HG02759 (cell line): Measurements from ENCODE around the gene ZMAT3.
"Not testable (repeated sequence)": the region's sequence is repeated elsewhere in the genome, so short reads cannot be mapped to it uniquely, and the experiment has no call there.

Experiments
- ATAC-seq: cut with Tn5 transposase; IDR thresholded peaks from one replicate; pipeline ENCODE4 v1.9.1; 2021; ENCODE audit warnings: mild to moderate bottlenecking, moderate library complexity; ENCODE audit not compliant: unreplicated experiment

The ZMAT3 gene, protein sequence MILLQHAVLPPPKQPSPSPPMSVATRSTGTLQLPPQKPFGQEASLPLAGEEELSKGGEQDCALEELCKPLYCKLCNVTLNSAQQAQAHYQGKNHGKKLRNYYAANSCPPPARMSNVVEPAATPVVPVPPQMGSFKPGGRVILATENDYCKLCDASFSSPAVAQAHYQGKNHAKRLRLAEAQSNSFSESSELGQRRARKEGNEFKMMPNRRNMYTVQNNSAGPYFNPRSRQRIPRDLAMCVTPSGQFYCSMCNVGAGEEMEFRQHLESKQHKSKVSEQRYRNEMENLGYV

DNA sequence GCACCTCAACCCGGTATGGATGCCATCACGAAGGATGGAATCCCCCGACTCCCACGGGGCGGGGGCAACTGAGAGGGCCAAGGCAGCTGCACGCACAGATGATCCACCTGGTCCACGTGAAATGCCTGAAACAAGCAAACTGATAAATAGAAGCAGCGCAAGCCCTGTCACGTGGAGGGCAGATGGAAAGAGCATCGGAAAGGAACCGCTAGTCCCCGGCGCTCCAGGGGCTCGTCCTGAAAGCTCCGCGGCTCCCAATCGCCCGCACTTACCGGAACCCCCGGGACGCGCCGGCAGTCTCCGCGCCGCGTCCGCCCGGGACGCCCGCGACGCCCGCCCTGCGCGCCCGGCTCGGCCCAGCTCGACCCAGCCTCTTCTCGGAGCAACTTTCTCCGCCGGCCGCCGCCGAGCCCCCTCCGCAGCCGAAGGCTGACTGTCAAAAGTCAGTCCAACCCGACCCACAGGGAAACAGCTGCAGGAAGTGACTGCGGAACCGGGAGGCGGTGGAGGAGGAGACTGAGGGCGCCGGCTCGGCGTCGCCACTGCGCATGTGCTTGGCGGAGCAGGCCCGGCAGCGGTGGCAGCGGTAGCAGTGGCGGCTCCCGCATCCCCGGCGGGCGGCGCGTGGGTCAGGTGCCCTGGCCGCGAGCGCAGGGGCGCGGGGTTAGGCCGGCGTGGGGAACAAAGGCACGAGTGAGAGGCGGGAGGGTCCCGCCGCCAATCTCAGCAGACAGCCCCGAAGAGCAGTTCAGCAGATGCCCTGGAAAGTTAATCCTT, at the start of gene ZMAT3:
ZMAT3 (minus strand) TSS at position 487 of the 777 bp plus-strand sequence. CDS start 4,057 bp downstream, outside the sequence.
- peak; percentile 76 for ATAC-seq

DNA sequence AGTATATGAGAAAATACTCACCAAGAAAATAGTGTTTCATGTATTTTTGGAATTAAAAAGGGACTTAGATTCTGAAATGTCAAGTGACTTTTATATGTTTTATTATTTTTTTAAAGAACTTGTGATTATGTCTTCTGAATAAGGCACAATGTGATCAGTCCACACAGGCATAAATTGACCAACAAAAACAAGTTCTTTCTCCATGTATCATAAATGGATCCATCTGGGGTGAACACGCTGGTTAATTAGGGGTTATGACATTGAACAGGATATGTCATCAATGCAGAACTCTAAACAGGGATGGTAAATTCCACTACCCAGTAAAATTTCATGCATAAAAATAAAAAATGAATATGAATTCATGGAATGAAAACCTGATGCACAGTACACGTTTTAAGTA, 45.2 kb upstream of the ZMAT3 start:
- no peak for ATAC-seq

DNA sequence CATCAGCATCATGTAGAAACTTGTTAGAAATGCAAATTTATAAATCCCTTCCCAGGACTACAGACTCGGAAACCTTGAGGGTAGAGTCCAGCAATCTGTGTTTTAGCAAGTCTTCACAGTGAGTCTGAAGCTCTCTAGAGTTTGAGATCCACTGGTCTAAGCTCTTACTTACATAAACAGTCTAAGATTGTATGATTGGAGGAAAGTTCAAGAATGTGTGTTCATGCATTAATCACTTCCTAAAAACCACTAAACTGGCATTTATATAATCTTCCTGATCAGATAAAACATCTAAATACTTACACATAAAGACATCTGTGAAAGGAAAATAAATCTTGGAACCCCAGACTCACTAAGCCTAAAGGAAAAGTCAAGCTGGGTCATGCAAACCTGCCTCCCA, 43.8 kb upstream of the ZMAT3 start:
- not testable (repeated sequence) for ATAC-seq

DNA sequence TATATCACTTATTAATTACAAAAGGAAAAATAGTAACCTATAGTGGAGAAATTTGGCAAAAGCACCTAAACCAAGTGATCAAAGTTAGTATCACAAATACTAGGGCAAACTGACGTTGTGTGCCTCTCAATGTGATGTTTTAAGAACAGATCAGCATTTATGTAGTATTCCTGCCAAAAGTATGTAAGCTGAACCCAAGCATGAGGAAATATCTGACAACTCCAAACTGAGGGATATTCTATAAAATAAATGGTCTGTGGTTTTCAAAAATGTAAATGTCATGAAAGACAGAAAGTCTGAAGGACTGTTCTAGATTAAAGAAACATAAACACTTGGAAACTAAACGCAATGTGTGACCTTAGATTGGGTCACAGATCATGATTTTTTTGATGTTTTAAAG, 42.3 kb upstream of the ZMAT3 start:
- ATAC-seq = no peak

DNA sequence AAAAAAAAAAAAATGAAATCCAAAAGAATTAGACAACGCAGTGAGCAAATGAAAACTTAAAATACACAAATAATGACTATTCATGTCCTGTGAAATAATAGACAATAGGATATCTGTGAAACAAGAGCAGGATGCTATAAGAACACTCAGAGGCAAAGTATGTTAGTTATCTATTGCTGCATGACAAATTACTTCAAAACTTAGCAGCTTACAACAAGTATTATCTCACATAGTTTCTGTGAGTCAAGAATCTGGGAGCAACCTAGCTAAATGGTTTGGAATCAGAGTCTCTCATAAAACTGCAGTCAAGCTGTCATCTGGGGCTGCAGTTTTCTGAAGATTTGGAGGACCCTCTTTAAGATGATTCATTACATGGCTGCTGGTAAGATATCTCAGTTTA, 36.5 kb upstream of the ZMAT3 start:
- ATAC-seq = no peak

DNA sequence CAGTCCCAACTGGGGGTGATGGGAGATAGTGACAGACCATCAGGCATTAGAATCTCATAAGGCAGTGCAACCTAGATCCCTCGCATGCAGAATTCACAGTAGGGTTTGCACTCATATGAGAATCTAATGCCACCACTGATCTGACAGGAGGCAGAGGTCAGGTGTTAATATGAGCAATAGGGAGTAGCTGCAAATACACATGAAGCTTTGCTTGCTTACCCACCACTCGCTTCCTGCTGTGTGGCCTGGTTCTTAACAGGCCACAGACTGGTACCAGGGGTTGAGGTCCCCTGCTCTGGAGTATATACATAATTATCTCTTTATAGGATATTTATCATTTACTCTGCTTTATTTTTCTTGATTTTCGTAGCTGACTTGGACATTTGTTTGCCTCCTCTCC, 36.0 kb upstream of the ZMAT3 start:
- no peak for ATAC-seq

DNA sequence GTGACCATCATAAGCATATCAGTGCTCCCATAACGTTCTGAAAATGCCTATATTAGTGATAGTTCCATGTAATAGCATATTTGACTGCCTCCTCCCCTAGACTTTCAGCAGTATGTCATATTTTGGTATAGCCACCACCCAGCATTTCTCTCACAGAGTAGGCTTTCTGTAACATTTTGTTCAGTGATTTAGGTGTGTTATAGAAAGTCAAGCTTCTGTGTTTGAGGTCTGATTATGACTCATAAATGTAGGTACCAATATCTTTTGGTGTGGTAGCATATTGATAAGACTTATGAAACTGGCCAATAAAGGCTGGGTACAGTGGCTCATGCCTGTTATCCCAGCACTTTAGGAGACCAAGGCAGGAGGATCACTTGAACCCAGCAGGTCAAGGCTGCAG, 34.3 kb upstream of the ZMAT3 start:
- no peak for ATAC-seq

DNA sequence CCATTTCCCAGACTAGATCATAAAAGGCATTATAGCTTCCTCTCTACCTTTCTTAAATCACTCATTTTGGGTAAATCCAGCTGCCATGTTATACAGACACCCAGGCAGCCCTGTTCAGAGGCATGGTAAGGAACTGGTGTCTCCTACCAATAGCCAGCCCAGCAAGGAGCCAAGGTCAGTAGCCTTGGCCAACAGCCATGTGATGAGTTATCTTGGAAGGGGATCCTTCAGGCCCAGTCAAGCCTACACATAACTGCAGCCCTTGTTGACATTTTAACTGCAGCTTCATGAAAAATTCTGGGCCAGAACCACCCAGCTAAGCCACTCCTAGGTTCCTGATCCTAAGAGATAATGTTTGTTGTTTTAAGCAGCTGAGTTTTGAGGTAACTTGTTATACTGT, 29.0 kb upstream of the ZMAT3 start:
- no peak for ATAC-seq

DNA sequence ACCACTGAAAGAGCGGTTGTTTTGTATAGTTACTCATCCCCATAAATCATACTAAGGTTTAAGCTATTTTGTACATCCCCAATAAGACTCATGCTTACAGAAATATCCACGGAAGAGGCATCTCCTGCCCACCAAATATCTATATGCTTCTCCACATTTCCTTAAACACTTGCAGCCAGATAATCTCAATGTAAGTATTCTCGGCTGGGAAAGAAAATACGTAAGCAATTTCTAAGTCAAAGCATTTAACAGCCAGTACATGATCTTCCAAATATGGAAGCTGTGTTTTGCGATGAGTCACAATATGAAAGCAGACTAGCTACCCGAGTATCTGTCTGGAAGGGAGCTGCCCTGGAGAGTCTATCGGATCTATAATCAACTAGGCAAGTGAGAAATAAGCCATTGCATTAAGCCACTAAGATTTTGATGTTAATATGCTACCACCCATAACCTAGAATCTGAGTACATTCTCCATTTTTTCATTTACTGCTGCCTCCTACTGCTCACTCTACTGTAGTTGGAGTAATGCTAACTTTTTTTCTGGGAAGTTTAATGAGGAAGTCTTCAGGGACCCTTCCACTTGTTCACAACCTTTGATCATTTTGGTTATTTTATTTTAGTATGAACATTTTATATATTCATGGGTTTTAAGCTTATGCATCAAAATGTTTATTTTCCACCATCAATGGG, 26.9 kb upstream of the ZMAT3 start:
- ATAC-seq = no peak

DNA sequence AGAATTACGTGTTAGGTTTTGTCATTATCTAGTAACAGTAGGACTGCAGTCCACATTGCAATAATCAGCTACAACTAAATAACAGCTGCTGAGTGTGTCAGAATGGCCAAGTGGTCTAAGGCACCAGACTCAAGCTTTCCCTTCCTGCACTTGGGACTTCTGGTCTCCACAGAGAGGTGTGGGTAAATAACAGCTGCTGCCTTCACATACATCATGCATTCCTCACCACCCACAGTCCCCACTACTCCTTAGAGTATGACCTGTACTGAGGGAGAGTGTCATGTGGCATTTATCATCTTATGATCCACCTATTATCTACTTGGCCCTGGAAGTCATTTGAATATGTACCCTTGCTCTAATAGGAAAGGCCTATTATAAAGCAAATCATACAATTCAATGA, 22.2 kb upstream of the ZMAT3 start:
- ATAC-seq = no peak

DNA sequence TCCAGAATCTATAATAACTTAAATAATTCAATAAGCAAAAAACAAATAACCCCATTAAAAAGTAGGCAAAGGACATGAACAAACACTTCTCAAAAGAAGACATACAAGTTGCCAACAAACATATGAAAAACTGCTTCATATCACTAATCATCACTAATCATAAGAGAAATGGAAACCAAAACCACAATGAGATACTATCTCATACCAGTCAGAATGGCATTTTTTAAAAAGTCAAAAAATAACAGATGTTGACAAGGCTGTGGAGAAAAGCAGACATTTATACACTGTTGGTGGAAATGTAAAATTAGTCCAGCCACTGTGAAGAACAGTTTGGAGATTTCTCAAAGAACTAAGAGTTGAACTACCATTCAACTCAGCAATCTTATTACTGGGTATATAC, 19.5 kb upstream of the ZMAT3 start:
- ATAC-seq = peak; percentile 68

DNA sequence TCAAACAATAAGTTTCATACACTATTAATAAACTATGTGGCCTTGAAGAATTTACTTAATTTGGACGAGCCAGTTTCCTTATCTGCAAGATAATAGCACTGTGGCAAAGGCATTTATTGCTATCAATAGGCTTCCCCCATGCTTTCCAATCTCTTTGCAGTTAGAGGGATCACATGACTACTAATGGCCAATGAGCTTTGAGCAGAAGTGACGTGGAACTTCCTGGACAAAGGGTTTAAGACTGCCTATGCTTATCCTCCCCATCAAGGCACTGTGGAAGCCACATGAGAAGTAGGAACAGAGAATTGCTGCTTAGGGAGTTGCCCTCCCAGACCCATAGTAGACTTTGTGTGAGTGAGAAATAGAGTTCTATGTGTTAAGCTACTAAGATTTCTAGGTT, 16.7 kb upstream of the ZMAT3 start:
- ATAC-seq = no peak

DNA sequence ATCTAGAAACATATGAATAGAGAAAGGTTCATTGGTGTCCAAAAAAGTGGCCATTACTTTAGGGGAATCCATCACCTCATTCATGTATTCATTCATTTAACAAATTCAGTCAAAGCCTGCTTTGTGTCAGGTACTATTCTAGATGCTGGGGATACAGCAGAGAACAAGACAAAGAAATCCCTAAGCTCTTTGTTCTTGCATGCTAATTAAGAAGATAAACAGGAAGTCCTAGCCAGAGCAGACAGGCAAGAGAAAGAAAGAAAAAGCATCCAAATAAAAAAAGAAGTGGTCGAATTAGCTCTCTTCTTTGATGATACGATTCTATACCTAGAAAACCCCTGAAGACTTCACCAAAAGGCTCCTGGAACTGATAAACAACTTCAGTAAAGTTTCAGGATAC, 12.4 kb upstream of the ZMAT3 start:
- peak; percentile 57 for ATAC-seq

DNA sequence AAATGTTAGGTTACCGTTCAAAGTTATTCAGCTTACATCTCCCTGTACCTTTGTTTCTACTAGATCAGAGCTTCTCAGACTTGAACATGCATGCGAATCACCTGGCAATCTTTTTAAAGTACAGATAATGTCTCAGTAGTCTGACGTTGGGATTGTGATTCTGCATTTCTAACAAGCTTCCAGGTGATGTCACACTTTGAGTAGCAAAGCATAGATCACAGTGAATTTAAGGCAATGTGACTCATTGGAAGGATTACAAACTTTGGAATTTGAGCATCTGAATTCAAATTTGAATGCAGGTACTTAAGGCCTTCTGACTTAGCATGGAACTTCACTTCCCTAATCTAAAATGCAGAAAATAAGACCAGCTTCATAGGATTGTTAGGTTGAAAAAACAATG, 10.8 kb upstream of the ZMAT3 start:
- ATAC-seq = no peak

DNA sequence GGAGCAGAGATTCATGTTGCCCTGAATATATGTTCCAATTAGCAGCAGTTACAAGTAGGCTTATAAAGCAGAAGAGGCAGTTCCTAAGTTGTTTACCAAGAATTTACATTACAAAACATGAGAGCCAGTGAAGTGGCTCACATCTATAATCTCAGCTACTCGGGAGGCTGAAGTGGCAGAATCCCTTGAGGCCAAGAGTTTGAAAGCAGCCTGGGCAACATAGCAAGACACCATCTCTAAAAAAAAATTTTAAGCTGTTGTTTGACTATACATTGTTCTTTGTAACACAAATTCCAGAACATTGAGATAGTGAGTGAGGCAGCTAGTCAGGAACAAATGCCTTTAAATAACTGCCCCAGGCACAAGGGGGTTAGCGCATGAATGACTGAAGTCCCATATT, 10.3 kb upstream of the ZMAT3 start:
- ATAC-seq = no peak

DNA sequence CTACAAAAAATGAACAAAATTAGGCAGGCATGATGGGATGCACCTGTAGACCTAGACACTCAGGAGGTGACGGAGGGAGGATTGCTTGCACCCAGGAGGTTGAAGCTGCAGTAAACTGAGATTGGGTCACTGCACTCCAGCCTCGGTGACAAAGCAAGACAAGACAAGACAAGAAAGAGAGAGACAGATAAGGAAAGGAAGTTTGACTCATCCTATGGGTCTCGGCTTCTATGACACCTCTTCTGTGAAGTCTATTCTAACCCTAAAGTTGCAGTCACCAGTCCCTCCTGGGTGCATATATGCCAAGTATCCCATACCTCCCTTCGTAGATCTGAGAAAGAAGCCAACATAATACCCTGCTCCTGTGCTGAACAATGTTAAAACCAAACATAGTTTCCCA, 7.9 kb upstream of the ZMAT3 start:
- no peak for ATAC-seq

DNA sequence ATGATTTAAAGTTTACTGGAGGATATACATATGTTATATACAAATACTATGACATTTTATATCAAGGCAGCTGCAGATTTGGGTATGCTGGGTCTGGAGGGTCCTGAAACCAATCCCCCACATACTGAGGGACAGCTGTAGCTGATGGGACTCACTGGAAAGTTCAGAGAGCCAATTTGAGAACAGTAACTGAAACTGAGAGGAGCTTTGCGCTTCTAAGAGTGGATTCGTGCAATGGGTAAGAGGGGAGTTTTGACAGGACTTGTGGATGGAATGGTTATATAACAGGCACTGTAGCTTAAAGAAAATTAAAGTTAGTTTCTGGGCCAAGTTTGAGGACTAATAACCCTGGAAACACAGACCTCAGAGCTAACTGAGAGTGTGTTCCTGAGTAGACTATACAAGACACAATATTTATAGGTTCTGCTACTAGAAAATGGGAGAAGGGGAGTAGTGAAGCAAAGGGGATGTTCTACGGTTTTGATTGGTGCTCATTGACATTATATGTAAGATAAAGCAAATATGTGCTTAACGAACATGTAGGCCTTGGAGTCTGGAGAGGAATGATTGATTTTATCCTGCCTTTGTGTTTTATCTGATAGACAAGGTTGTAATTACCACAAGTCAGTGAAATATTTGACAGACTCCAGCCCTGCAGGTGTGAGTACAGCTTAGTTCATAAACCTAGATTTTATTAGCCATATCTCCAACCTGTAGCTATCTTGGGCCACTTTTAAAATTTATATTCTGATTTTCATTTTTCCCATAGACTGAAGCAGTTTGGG, 4.8 kb upstream of the ZMAT3 start:
- ATAC-seq = peak; percentile 42

DNA sequence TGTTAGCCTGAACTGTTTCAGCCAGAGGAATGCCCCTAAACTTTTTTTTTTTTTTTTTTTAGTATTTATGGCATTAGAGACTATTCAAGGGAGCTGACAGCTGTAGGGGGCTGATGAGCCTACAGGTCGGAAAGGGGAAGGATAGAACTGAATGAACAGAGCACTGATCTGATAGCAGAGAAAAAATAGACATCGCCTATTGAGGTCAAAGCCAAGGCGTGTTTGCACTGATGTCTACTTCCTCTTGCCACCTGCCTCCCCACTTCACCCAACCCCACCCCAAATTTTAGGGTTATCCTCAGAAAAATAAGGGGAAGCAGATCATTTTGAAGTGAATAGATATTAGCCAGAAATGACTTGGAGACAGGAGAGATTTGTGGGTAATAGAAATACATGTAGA, 3.0 kb upstream of the ZMAT3 start:
- peak; percentile 24 for ATAC-seq

DNA sequence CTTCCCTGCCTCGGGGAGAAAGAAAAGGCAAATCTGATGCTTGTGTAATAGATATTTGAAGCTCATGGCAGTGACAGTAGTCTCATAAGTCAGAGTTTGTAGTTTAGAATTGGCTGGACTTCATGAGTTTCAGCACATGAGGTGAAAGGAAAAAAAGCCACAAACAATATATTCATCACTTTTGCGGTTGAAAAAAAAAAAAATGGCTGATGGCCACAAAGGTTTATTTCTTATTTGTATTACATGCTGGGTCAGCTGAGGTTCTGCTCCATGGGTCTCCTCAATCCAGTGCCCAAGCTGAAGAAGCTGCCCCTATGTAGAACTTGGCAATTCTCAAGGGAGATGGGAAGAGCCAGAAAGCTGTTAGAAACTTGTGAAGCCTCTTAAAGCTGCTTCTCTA, 2.2 kb upstream of the ZMAT3 start:
- ATAC-seq = no peak

DNA sequence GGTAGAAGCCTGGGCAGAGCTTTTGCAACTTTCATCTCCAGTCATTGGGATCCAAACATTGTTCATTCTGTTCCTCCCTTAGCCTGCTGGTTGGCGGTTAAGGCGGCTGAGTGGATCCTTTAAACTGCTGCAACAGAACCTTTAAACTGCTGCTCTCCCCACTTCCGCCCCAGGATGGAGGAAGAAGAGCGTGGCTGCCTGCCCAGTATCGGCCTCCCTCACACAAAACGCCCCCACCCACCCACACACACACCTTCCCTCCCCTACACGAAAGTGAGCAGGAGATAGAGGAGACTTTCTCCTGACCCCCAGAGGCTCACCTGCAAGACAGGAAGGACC, 460 bp upstream of the ZMAT3 start:
- ATAC-seq = peak; percentile 36

DNA sequence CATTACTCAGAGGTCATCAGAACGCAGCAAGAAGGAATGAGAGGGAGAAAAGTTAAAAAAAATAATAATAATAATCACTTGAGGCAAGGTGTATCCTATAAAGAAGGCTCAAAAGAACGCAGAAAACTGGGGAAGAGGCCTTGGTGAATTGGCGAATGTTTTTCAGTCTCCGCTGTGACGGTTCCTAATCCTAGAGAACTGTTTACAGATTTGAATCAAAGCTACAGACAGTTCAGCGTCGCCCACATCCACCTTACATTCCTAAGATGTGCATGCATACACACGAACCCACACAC, 634 bp downstream of the ZMAT3 start:
- ATAC-seq = no peak
